ENCODE results near the gene EFNA5. TPM values are rescaled to one million over a fixed set of nuclear protein-coding genes. Genes with fewer than 3 reads are reported as not detected.

EFNA5 gene
- total RNA-seq, 2 donors from 2014 or later, result 5.6 to 7.2 TPM

- DNase-seq (ENCODE audit: low spot score), result no peak
- no peak overlapping the region for H3K4me3 ChIP-seq
- no peak for TF ChIP-seq POLR2AphosphoS5 (IDR thresholded peaks at IDR 0.05)
- H3K9me3 ChIP-seq, result no peaks in the 10 kb centered on the region
- 70% methylated on average over 7 of the region's 7 CpGs for WGBS
- intact Hi-C loops (cut with DNase I), result no loop called here
- no peak overlapping the region for H3K27ac ChIP-seq
- H3K4me1 ChIP-seq (replicated peaks), result no peaks in the 10 kb centered on the region
- H3K27me3 ChIP-seq (replicated peaks; ENCODE audit: insufficient read depth), result no peaks in the 10 kb centered on the region
- H3K36me3 ChIP-seq, result no peaks in the 10 kb centered on the region
Observed at GRCh38 chr5:107554776-107555424, 115.8 kb downstream of the EFNA5 start.

GRCh38 chr5:107553117-107553555 is 117.6 kb downstream of the EFNA5 start:
- no peaks in the 10 kb centered on the region for H3K36me3 ChIP-seq
- TF ChIP-seq POLR2A (IDR thresholded peaks at IDR 0.05), result no peak
- TF ChIP-seq CTCF (IDR thresholded peaks at IDR 0.05), result no peak
- no peak for TF ChIP-seq POLR2AphosphoS5 (IDR thresholded peaks at IDR 0.05)
- H3K4me3 ChIP-seq, result no peak overlapping the region
- no peak for DNase-seq (ENCODE audit: low spot score)
- intact Hi-C loops (cut with DNase I), result no loop called here
- no peak overlapping the region for H3K27ac ChIP-seq
- H3K27me3 ChIP-seq (replicated peaks; ENCODE audit: insufficient read depth), result no peaks in the 10 kb centered on the region
- H3K4me1 ChIP-seq (replicated peaks), result no peaks in the 10 kb centered on the region
- WGBS, result 70% methylated on average over 7 of the region's 7 CpGs
- H3K9me3 ChIP-seq, result no peaks in the 10 kb centered on the region

GRCh38 chr5:107551088-107551487 is 119.6 kb downstream of the EFNA5 start:
- intact Hi-C loops (cut with DNase I), result no loop called here
- no peak for DNase-seq (ENCODE audit: low spot score)
- 40% methylated on average over 3 of the region's 3 CpGs for WGBS
- no peaks in the 10 kb centered on the region for H3K9me3 ChIP-seq
- H3K27ac ChIP-seq, result no peak overlapping the region
- no peak overlapping the region for H3K4me3 ChIP-seq
- H3K36me3 ChIP-seq, result no peaks in the 10 kb centered on the region
- TF ChIP-seq POLR2AphosphoS5 (IDR thresholded peaks at IDR 0.05) (no peak), POLR2A (IDR thresholded peaks at IDR 0.05) (no peak), CTCF (IDR thresholded peaks at IDR 0.05) (no peak)
- no peaks in the 10 kb centered on the region for H3K27me3 ChIP-seq (replicated peaks; ENCODE audit: insufficient read depth)
- H3K4me1 ChIP-seq (replicated peaks), result peaks cover 2% of the 10 kb centered on the region

- H3K9me3 ChIP-seq, result no peaks in the 10 kb centered on the region
- no peaks in the 10 kb centered on the region for H3K27me3 ChIP-seq (replicated peaks; ENCODE audit: insufficient read depth)
- WGBS, result 98% methylated on average over 2 of the region's 2 CpGs
- no peak for DNase-seq (ENCODE audit: low spot score)
- TF ChIP-seq POLR2AphosphoS5 (IDR thresholded peaks at IDR 0.05) (no peak), POLR2A (IDR thresholded peaks at IDR 0.05) (no peak), CTCF (IDR thresholded peaks at IDR 0.05) (no peak)
- no peak overlapping the region for H3K4me3 ChIP-seq
- intact Hi-C loops (cut with DNase I), result no loop called here
- H3K27ac ChIP-seq, result no peak overlapping the region
- no peaks in the 10 kb centered on the region for H3K36me3 ChIP-seq
- H3K4me1 ChIP-seq (replicated peaks), result peaks cover 2% of the 10 kb centered on the region
Observed at GRCh38 chr5:107549567-107549966, 121.2 kb downstream of the EFNA5 start.

- no peaks in the 10 kb centered on the region for H3K27me3 ChIP-seq (replicated peaks; ENCODE audit: insufficient read depth)
- no peaks in the 10 kb centered on the region for H3K36me3 ChIP-seq
- 90% methylated on average over 4 of the region's 4 CpGs for WGBS
- no peak for DNase-seq (ENCODE audit: low spot score)
- no peak overlapping the region for H3K27ac ChIP-seq
- H3K4me3 ChIP-seq, result no peak overlapping the region
- TF ChIP-seq POLR2AphosphoS5 (IDR thresholded peaks at IDR 0.05) (no peak), POLR2A (IDR thresholded peaks at IDR 0.05) (no peak), CTCF (IDR thresholded peaks at IDR 0.05) (no peak)
- intact Hi-C loops (cut with DNase I), result no loop called here
- peaks cover 2% of the 10 kb centered on the region for H3K4me1 ChIP-seq (replicated peaks)
- no peaks in the 10 kb centered on the region for H3K9me3 ChIP-seq
Observed at GRCh38 chr5:107548477-107548876, 122.3 kb downstream of the EFNA5 start.

Measured in prostate gland (tissue), 2 donors.